Panc1 (cell line): ENCODE data around the gene HERC3.

Experiments
- POLR2AphosphoS5 ChIP-seq: IDR thresholded peaks from 2 replicates; pipeline ENCODE4 v1.6.1; 2012; ENCODE audit warnings: mild to moderate bottlenecking, low read depth, low read length, moderate library complexity
- TCF7L2 ChIP-seq: IDR thresholded peaks from 2 replicates; pipeline ENCODE4 v1.6.1; 2011; ENCODE audit warnings: mild to moderate bottlenecking, low read depth, low read length, inconsistent platforms
- TF ChIP-seq, protein P1 (sequence below): fragments of 450-650 bp; IDR thresholded peaks from 2 replicates; pipeline ENCODE4 v1.5.1; 2017; ENCODE audit warnings: mild to moderate bottlenecking
- TF ChIP-seq, protein P2 (sequence below), 2 experiments: IDR thresholded peaks; 2 replicates each; pipeline ENCODE4 v1.6.1; 2011 to 2012; ENCODE audit warnings: low read depth in 2 of 2, control low read depth in 1 of 2, low read length in 1 of 2, mild to moderate bottlenecking in 1 of 2, moderate library complexity in 1 of 2; ENCODE audit not compliant: insufficient read depth in 1 of 2

DNA sequence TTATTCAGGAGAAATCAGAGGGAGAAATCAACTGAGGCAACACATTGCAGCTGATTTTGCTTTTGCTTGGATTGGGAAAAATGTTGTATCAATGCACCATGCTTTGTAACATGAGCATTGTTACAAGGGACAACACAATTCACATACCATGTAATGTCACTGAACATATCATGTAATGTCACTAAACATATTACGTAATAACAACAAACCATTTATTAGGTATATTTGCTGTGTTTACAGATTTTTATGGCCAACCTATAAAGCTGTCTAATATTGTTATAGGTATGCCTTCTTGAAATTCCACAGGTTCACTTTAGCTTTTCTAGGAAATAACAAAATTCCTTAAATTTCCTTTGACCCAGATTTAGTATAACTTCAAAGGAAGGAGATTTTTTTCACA lies 5.0 kb upstream of the HERC3 start:
- TF ChIP-seq, protein P1, sequence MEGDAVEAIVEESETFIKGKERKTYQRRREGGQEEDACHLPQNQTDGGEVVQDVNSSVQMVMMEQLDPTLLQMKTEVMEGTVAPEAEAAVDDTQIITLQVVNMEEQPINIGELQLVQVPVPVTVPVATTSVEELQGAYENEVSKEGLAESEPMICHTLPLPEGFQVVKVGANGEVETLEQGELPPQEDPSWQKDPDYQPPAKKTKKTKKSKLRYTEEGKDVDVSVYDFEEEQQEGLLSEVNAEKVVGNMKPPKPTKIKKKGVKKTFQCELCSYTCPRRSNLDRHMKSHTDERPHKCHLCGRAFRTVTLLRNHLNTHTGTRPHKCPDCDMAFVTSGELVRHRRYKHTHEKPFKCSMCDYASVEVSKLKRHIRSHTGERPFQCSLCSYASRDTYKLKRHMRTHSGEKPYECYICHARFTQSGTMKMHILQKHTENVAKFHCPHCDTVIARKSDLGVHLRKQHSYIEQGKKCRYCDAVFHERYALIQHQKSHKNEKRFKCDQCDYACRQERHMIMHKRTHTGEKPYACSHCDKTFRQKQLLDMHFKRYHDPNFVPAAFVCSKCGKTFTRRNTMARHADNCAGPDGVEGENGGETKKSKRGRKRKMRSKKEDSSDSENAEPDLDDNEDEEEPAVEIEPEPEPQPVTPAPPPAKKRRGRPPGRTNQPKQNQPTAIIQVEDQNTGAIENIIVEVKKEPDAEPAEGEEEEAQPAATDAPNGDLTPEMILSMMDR: no peak
- TF ChIP-seq, protein P2, sequence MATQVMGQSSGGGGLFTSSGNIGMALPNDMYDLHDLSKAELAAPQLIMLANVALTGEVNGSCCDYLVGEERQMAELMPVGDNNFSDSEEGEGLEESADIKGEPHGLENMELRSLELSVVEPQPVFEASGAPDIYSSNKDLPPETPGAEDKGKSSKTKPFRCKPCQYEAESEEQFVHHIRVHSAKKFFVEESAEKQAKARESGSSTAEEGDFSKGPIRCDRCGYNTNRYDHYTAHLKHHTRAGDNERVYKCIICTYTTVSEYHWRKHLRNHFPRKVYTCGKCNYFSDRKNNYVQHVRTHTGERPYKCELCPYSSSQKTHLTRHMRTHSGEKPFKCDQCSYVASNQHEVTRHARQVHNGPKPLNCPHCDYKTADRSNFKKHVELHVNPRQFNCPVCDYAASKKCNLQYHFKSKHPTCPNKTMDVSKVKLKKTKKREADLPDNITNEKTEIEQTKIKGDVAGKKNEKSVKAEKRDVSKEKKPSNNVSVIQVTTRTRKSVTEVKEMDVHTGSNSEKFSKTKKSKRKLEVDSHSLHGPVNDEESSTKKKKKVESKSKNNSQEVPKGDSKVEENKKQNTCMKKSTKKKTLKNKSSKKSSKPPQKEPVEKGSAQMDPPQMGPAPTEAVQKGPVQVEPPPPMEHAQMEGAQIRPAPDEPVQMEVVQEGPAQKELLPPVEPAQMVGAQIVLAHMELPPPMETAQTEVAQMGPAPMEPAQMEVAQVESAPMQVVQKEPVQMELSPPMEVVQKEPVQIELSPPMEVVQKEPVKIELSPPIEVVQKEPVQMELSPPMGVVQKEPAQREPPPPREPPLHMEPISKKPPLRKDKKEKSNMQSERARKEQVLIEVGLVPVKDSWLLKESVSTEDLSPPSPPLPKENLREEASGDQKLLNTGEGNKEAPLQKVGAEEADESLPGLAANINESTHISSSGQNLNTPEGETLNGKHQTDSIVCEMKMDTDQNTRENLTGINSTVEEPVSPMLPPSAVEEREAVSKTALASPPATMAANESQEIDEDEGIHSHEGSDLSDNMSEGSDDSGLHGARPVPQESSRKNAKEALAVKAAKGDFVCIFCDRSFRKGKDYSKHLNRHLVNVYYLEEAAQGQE (IDR thresholded peaks at IDR 0.05; ENCODE audit: insufficient read depth in 1 of 2, low read depth in 2 of 2, low read length in 1 of 2): no peak
- TF ChIP-seq TCF7L2 (no peak), POLR2AphosphoS5 (no peak)
